Progenitor cell of endocrine pancreas (in vitro differentiated cells): ENCODE data around the gene CMTM6. TPM values are rescaled to one million over a fixed set of nuclear protein-coding genes. Genes with fewer than 3 reads are reported as not detected.

ENCODE experiments used
- DNase-seq: peaks from one replicate; pipeline ENCODE4 v3.0.0; 2021; ENCODE audit warnings: low spot score; ENCODE audit not compliant: unreplicated experiment
- H3K27ac Mint-ChIP-seq: 2 replicates; pipeline ENCODE4 v1.8.0; 2021; ENCODE audit warnings: mild to moderate bottlenecking, moderate library complexity, mixed read lengths
- H3K27me3 Mint-ChIP-seq: 2 replicates; pipeline ENCODE4 v1.8.0; 2021; ENCODE audit warnings: mixed read lengths
- H3K36me3 Mint-ChIP-seq: 2 replicates; pipeline ENCODE4 v1.8.0; 2022; ENCODE audit warnings: mixed read lengths; ENCODE audit not compliant: insufficient read depth
- H3K4me1 Mint-ChIP-seq: 2 replicates; pipeline ENCODE4 v1.8.0; 2021; ENCODE audit warnings: low read depth, mixed read lengths
- H3K4me3 Mint-ChIP-seq: 2 replicates; pipeline ENCODE4 v1.8.0; 2021; ENCODE audit warnings: low read depth, mild to moderate bottlenecking, moderate library complexity, mixed read lengths
- H3K9me3 Mint-ChIP-seq: 2 replicates; pipeline ENCODE4 v1.8.0; 2021; ENCODE audit warnings: low read depth, mixed read lengths
- total RNA-seq: library from RNA; stranded (reverse); gene quantifications from 2 replicates; pipeline ENCODE4 v1.2.1, GENCODE V29; 2021
- TF ChIP-seq, protein P1 (sequence below): fragments of 200-600 bp; sonication (generic); IDR thresholded peaks from one replicate; pipeline ENCODE4 v1.5.0; 2021; ENCODE audit warnings: antibody characterized with exemption, mild to moderate bottlenecking; ENCODE audit not compliant: unreplicated experiment

Gene CMTM6
- total RNA-seq, 1 donor from 2014 or later: 52.7 TPM

- DNase-seq: no peak
- Mint-ChIP-seq H3K27me3 (no peaks in the 10 kb centered on the region), H3K4me3 (no peak overlapping the region), H3K27ac (no peak overlapping the region), H3K9me3 (no peaks in the 10 kb centered on the region), H3K36me3 (peaks cover 13% of the 10 kb centered on the region), H3K4me1 (no peaks in the 10 kb centered on the region)
- TF ChIP-seq, protein P1, sequence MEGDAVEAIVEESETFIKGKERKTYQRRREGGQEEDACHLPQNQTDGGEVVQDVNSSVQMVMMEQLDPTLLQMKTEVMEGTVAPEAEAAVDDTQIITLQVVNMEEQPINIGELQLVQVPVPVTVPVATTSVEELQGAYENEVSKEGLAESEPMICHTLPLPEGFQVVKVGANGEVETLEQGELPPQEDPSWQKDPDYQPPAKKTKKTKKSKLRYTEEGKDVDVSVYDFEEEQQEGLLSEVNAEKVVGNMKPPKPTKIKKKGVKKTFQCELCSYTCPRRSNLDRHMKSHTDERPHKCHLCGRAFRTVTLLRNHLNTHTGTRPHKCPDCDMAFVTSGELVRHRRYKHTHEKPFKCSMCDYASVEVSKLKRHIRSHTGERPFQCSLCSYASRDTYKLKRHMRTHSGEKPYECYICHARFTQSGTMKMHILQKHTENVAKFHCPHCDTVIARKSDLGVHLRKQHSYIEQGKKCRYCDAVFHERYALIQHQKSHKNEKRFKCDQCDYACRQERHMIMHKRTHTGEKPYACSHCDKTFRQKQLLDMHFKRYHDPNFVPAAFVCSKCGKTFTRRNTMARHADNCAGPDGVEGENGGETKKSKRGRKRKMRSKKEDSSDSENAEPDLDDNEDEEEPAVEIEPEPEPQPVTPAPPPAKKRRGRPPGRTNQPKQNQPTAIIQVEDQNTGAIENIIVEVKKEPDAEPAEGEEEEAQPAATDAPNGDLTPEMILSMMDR: no peak
Measured at GRCh38 chr3:32544894-32545293, 42.2 kb upstream of the CMTM6 start.

DNA sequence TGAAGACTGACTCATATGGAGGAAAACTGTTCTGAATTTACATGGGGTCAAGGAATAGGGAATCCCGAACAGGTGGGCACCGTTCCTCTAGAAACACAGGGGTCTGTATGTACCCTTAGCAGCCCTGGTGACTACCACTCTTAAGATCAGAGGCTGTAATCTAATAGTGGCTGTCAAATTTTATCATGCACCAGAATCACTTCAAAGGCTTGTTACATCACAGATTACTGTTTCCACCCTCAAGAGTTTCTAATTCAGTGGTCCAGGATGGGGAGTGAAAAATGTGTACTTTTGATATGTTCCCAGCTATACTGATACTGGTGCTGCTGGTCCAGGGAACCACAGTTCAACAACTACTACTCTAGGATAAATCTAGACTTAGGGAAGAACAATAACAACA, 40.2 kb upstream of the CMTM6 start:
- H3K27ac Mint-ChIP-seq: no peak overlapping the region
- no peaks in the 10 kb centered on the region for H3K9me3 Mint-ChIP-seq
- no peaks in the 10 kb centered on the region for H3K4me1 Mint-ChIP-seq
- no peak overlapping the region for H3K4me3 Mint-ChIP-seq
- H3K36me3 Mint-ChIP-seq: peaks cover 19% of the 10 kb centered on the region
- no peak for DNase-seq
- H3K27me3 Mint-ChIP-seq: no peaks in the 10 kb centered on the region
- TF ChIP-seq, protein P1: no peak

- TF ChIP-seq, protein P1: no peak
- H3K9me3 Mint-ChIP-seq: no peaks in the 10 kb centered on the region
- H3K4me1 Mint-ChIP-seq: no peaks in the 10 kb centered on the region
- no peaks in the 10 kb centered on the region for H3K27me3 Mint-ChIP-seq
- H3K36me3 Mint-ChIP-seq: peaks cover 19% of the 10 kb centered on the region
- H3K27ac Mint-ChIP-seq: no peak overlapping the region
- no peak overlapping the region for H3K4me3 Mint-ChIP-seq
- no peak for DNase-seq
Measured at GRCh38 chr3:32540899-32541298, 38.2 kb upstream of the CMTM6 start.

GRCh38 chr3:32532434-32532833, 29.8 kb upstream of the CMTM6 start:
- no peak for DNase-seq
- Mint-ChIP-seq H3K4me1 (no peaks in the 10 kb centered on the region), H3K9me3 (no peaks in the 10 kb centered on the region), H3K27me3 (no peaks in the 10 kb centered on the region), H3K4me3 (no peak overlapping the region), H3K36me3 (peaks cover 27% of the 10 kb centered on the region), H3K27ac (no peak overlapping the region)
- TF ChIP-seq, protein P1: no peak

DNA sequence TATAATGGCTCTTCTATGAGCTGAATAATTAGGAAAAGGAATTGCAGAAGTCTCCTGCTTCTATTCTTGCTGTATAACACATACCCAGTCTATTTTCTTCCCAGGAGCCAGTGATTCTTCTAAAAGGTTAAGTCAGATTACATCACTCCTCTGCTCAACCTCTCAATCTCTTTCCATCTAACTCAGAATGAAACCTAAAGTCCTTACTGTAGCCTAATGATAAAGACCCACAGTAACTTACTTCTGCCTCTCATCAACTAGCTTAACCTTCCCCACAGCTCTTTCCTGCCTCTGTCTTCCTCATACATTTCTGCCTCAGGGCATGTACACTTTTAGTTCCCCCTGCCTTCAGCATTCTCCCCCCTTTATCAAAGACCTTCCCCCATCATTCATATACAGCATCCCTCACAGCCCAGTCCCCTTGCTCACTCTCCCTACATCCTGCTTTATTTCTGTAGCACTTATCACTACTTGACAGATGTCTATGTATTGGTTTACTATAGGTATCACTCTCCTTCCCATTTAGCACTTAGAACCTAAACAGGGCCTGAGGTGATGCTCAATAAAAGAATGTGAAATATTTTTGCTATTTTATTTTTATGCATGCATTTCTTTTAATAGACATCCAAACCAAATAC, 28.5 kb upstream of the CMTM6 start:
- H3K4me1 Mint-ChIP-seq: no peaks in the 10 kb centered on the region
- H3K9me3 Mint-ChIP-seq: no peaks in the 10 kb centered on the region
- DNase-seq: no peak
- H3K36me3 Mint-ChIP-seq: peaks cover 29% of the 10 kb centered on the region
- H3K27ac Mint-ChIP-seq: peak overlapping the region; percentile 49
- no peak overlapping the region for H3K4me3 Mint-ChIP-seq
- no peaks in the 10 kb centered on the region for H3K27me3 Mint-ChIP-seq
- TF ChIP-seq, protein P1: no peak
